Activated naive CD8-positive, alpha-beta T cell treated with anti-CD3 and anti-CD28 coated beads, Interleukin-2, amount 50 U/mL, for 24 hours (primary cell): ENCODE measurements around the gene CDC42BPB.
A peak's percentile ranks its signal among the peaks of the same experiment; 100 is the strongest.

Source experiments
- ATAC-seq: fragments of 150-1000 bp; cut with Tn5 transposase; one replicate; pipeline ENCODE4 v1.10.0; 2021
- DNase-seq: peaks from one replicate; pipeline ENCODE4 v3.0.0; 2021
- H3K27ac Mint-ChIP-seq: one replicate; pipeline ENCODE4 v1.8.0; 2021; ENCODE audit warnings: mild to moderate bottlenecking, mixed read lengths
- H3K27me3 Mint-ChIP-seq: one replicate; pipeline ENCODE4 v1.8.0; 2021; ENCODE audit warnings: mixed read lengths
- H3K36me3 Mint-ChIP-seq: one replicate; pipeline ENCODE4 v1.8.0; 2021; ENCODE audit warnings: low read depth, mixed read lengths
- H3K4me1 Mint-ChIP-seq: one replicate; pipeline ENCODE4 v1.8.0; 2021; ENCODE audit warnings: mixed read lengths
- H3K4me3 Mint-ChIP-seq: one replicate; pipeline ENCODE4 v1.8.0; 2021; ENCODE audit warnings: mild to moderate bottlenecking, moderate library complexity, mixed read lengths
- H3K9me3 Mint-ChIP-seq: one replicate; pipeline ENCODE4 v1.8.0; 2021; ENCODE audit warnings: mixed read lengths

The CDC42BPB gene

DNA sequence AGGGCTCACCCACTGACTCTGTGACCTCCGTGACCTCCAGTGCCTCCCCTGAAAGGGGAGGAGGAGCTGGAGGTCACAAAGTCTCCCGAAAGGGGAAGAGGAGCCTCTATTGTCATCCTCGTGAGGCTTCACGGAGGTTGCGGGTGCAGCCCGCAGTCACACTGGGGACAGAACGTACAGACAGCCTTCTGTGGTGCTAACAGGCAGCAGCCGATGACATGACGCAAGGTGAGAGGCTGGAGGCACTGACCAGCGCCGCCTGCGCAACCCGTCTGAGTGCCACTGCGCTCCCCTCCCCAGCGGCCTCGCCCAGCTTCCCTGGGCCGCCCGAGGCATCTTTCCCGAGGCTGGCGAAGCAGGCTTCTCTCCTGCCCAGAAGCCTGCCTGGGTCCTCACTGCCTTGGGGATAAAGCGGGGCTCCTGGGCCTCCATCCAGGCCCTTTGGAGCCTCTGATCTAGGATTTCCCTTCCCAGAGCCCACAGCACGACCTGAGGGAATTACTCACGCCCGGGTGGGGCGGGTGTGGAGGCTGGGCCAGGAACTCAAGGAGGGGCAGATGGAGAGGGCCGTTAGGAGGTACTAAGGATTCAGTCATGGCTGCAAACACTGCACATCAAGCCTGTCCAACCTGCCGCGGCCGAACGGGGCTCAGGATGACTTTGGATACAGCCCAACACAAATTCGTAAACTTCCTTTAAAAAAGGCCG, 14.3 kb upstream of the CDC42BPB start:
- peaks cover 7% of the 10 kb centered on the region for H3K27me3 Mint-ChIP-seq
- no peaks in the 10 kb centered on the region for H3K4me1 Mint-ChIP-seq
- no peak overlapping the region for H3K27ac Mint-ChIP-seq
- no peak overlapping the region for H3K4me3 Mint-ChIP-seq
- ATAC-seq (no peak), DNase-seq (no peak)
- no peaks in the 10 kb centered on the region for H3K36me3 Mint-ChIP-seq
- no peaks in the 10 kb centered on the region for H3K9me3 Mint-ChIP-seq

DNA sequence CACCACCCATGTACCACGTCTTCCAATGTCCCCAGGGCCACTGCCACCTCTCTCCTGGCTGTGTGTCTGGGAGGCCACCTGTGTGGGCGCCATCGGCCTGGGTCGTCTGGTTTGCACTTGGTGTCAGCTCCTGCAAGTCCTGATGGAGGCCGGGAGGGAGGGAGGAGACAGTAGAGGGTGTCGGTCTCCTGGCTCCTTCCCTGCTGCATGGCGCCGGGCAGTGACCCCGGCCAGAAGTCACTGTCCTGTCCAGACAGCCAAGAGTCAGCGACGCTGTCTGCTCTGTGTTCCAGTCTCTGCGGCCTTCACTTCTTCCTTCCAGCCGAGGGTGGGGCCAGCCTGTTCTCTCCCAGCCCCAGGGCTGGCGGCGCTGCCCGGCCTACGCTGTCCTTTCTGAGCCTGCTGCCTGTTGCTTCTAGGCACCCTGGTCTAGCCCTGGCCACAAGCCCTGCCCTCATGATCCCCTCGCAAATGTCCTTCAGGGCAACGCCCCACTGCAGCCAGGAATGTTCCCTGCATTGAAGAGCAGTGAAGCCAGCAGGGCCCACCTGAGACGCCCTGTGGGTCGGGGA, 13.7 kb upstream of the CDC42BPB start:
- DNase-seq (no peak), ATAC-seq (no peak)
- no peak overlapping the region for H3K27ac Mint-ChIP-seq
- no peaks in the 10 kb centered on the region for H3K9me3 Mint-ChIP-seq
- no peak overlapping the region for H3K4me3 Mint-ChIP-seq
- H3K27me3 Mint-ChIP-seq: peaks cover 7% of the 10 kb centered on the region
- no peaks in the 10 kb centered on the region for H3K4me1 Mint-ChIP-seq
- H3K36me3 Mint-ChIP-seq: no peaks in the 10 kb centered on the region

DNA sequence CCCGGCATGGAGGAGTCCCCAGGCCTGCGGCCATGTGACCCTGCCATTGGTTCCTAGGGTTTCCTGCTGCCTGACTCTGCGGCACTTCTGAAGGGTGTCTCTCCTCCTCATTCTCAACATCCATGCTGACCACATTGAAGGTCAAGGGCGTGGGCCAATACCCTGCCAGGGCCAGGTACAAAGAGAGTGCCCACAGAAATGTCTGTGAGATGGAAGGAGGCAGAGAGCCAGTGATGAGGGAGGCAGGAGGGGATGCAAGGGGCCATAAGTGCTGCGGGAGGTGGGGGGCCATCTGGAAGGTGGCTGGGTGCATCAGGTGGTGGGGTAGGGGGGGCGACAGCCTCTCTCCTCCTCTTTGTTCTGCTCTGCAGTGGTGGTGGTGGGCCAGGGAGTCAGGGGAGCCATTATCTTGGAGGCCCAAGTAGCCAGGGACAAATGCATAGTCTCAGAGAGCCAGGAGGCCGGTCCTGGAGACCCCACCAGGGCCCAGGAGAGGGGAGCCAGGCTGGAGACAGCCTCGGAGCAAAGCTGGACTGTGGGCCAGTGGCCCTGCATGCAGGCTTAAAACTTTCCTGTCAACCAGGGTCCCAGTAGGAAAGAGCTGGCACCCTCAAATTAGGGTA, 13.0 kb upstream of the CDC42BPB start:
- Mint-ChIP-seq H3K36me3 (no peaks in the 10 kb centered on the region), H3K4me1 (no peaks in the 10 kb centered on the region), H3K27ac (no peak overlapping the region), H3K4me3 (no peak overlapping the region), H3K9me3 (no peaks in the 10 kb centered on the region), H3K27me3 (peaks cover 7% of the 10 kb centered on the region)
- ATAC-seq: no peak
- no peak for DNase-seq

DNA sequence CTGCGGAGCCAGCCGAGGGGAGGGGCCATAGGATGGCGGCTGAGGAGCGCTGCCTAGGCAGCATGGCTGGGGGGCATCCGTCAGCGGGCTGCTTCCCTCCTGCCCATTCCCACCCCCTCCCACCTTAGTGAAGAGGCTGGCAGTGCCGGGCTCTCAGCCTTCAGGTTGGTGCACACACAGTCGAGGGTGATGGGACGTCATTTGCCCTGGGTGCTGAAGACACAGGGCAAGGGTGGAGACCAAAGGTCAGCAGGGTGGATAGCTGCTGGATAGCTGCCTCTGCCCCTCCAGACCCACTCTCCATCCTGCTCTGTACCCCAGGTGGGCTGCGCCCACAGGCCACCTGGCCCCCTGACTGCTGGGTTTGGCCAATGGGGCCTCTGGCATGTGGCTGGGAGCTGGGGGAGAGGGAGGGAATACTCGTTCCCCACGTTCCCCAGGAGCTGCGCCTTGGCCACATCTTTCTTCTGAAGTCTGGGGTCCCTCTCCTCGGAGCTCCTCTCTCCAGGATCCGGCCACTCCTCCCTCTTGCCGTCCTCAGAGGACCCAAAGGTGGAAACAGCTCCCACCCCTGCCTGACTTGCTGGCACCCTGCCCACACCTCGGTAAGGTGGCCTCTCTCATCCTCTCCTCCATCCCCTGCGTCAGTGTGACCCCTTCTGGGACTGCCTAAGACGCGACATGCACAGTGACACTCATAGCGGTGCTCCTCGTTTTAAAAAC, 11.2 kb upstream of the CDC42BPB start:
- H3K4me1 Mint-ChIP-seq: no peaks in the 10 kb centered on the region
- H3K36me3 Mint-ChIP-seq: no peaks in the 10 kb centered on the region
- H3K9me3 Mint-ChIP-seq: no peaks in the 10 kb centered on the region
- DNase-seq (no peak), ATAC-seq (no peak)
- no peak overlapping the region for H3K27ac Mint-ChIP-seq
- no peak overlapping the region for H3K4me3 Mint-ChIP-seq
- peaks cover 8% of the 10 kb centered on the region for H3K27me3 Mint-ChIP-seq

DNA sequence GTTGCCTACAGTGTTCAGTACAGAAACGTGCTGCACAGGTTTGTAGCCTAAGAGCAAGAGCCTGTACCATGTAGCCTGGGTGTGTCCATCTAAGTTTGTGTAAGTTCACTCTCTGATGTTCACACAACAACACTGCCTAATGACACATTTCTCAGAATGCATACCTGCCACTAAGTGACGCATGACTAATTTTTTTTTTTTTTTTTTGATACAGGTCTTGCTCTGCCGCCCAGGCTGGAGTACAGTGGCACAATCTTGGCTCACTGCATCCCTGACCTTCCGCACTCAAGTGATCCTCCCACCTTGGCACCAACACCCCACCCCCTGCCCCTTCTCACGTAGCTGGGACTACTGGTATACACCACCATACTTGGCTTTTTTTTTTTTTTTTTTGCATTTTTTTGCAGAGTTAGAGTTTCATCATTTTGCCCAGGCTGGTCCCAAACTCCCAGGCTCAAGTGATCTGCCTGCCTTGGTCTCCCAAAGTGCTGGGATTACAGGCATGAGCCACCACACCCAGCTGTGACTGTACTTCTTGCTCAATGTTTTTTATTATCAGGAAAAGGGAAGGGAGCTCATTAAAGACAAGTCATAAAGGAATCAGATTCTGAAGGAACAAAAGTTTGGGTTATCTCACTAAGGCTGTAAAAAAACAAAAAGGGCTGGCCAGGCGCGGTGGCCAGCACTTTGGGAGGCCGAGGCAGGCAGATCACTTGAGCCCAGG, 10.0 kb upstream of the CDC42BPB start:
- Mint-ChIP-seq H3K27me3 (peaks cover 9% of the 10 kb centered on the region), H3K27ac (no peak overlapping the region), H3K9me3 (no peaks in the 10 kb centered on the region), H3K4me3 (no peak overlapping the region), H3K36me3 (no peaks in the 10 kb centered on the region), H3K4me1 (no peaks in the 10 kb centered on the region)
- no peak for ATAC-seq
- no peak for DNase-seq

DNA sequence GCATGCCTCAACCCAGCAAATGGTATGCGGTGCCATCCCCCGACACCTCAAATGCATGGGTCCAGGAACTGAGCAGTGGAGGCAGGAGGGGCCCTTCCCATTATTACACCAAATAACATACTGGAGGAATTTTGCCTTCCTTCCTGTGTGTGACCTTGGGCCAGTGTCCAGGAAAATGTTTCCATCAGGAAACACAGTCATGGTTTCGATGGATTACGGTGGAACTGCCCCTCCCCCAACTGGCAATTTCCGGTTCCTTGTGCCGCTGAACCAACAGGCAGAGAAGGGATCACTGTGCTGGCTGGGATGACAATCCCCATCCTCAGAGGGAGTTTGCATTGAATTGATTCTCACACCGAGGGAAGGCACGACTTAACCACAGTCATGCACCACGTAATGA, 9.1 kb upstream of the CDC42BPB start:
- no peaks in the 10 kb centered on the region for H3K9me3 Mint-ChIP-seq

DNA sequence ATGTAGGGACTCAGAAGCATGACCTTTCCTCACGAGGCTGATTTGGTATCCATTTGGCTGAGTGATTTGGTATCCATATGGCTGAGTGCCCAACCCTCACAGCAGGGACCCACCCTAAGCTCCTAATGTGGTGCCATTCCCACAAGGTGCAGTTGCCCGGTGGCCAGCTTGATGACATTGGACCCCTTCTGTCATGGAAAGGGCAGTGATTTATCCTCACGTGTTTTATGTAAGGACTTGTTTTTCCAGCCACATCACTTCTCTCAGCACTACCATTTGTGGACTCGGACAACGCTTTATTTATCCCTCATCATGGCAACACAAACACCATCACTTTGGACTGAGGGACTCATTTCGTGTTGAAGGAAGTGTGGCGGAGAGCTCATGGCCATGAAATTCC, 8.5 kb upstream of the CDC42BPB start:
- no peaks in the 10 kb centered on the region for H3K9me3 Mint-ChIP-seq
- no peaks in the 10 kb centered on the region for H3K36me3 Mint-ChIP-seq
- H3K4me3 Mint-ChIP-seq: no peak overlapping the region
- no peak for ATAC-seq
- no peak overlapping the region for H3K27ac Mint-ChIP-seq
- no peaks in the 10 kb centered on the region for H3K4me1 Mint-ChIP-seq
- peaks cover 12% of the 10 kb centered on the region for H3K27me3 Mint-ChIP-seq
- no peak for DNase-seq

More for the DNA sequence above, 9.1 kb upstream of the CDC42BPB start:
- ATAC-seq (no peak), DNase-seq (no peak)
- H3K27ac Mint-ChIP-seq: no peak overlapping the region
- no peaks in the 10 kb centered on the region for H3K36me3 Mint-ChIP-seq
- peaks cover 12% of the 10 kb centered on the region for H3K27me3 Mint-ChIP-seq
- H3K4me1 Mint-ChIP-seq: no peaks in the 10 kb centered on the region
- H3K4me3 Mint-ChIP-seq: no peak overlapping the region

DNA sequence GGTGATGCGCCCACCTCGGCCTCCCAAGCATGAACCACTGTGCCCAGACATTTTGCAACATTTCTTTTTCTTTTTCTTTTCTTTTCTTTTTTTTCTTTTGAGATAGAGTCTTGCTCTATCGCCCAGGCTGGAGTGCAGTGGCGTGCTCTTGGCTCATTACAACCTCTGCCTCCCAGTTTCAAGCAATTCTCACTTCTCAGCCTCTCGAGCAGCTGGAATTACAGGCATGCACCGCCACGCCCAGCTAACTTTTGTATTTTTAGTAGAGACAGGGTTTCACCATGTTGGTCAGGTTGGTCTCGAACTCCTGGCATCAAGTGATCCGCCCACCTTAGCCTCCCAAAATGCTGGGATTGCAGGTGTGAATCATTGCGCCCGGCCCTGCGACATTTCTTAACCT, 7.6 kb upstream of the CDC42BPB start:
- H3K4me1 Mint-ChIP-seq: no peaks in the 10 kb centered on the region

DNA sequence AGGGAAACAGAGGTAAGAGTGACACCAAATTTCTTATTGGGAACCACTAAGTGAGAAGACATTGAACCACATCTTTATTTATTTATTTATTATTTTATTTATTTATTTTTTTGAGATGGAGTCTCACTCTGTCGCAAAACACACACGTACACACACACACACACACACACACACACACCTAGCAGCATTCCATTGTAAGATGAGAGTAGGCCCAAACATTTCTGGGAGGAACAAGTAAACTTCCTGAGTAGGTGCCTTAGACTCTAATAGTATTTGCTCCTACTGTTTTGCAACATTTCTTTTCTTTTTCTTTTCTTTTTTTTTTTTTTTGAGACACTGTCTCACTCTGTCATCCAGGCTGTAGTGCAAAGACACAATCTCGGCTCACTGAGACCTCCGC, 7.1 kb upstream of the CDC42BPB start:
- Mint-ChIP-seq H3K9me3 (no peaks in the 10 kb centered on the region), H3K4me1 (no peaks in the 10 kb centered on the region), H3K27me3 (peaks cover 18% of the 10 kb centered on the region), H3K27ac (no peak overlapping the region), H3K36me3 (no peaks in the 10 kb centered on the region), H3K4me3 (no peak overlapping the region)
- ATAC-seq (no peak), DNase-seq (no peak)

More for the DNA sequence above, 7.6 kb upstream of the CDC42BPB start:
- ATAC-seq: no peak
- H3K4me3 Mint-ChIP-seq: no peak overlapping the region
- H3K9me3 Mint-ChIP-seq: no peaks in the 10 kb centered on the region
- DNase-seq: no peak
- H3K27me3 Mint-ChIP-seq: peaks cover 15% of the 10 kb centered on the region
- no peaks in the 10 kb centered on the region for H3K36me3 Mint-ChIP-seq
- H3K27ac Mint-ChIP-seq: no peak overlapping the region

DNA sequence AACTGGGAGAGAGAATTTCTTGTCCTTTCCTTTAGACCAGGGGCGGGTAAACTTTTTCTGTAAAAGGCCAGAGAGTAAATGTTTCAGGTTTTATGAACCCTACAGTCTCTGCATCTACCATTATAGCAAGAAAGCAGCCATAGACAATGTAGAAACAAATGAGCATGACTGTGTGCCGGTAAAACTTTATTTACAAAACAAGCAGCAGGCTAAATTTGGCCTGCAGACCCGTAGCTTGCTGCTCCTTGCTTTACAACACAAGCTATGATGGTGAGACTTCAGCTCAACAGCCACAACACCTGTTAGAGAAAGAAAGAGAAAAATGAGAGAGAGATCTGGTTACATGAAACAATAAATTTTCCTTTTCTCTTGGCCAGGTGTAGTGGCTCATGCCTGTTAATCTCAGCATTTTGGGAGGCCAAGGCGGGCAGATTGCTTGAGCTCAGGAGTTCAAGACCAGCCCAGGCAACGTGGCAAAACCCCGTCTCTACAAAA, 4.2 kb upstream of the CDC42BPB start:
- H3K4me3 Mint-ChIP-seq: no peak overlapping the region
- no peak overlapping the region for H3K27ac Mint-ChIP-seq
- DNase-seq (no peak), ATAC-seq (no peak)
- H3K27me3 Mint-ChIP-seq: peaks cover 29% of the 10 kb centered on the region
- no peaks in the 10 kb centered on the region for H3K36me3 Mint-ChIP-seq
- no peaks in the 10 kb centered on the region for H3K9me3 Mint-ChIP-seq
- H3K4me1 Mint-ChIP-seq: peaks cover 5% of the 10 kb centered on the region

DNA sequence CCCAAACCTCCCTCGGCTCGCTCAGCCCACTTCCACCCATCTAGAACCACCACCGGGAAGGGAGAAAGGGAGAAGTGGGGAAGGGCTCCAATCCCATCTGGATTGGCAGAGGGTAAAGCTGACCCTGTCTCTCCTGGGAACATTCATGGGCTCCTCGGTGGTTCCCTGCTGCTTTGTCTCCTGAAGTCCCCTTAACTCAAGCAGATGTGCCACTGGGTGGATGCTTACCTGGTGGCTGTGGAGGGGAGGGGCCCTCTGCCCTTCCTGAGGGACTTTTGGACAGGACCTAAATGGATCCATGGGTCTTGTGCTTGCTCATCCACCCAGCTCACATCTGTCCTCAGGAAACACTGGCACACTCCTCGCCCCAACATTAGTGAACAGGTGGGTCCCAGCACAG, 2.2 kb upstream of the CDC42BPB start:
- ATAC-seq (no peak), DNase-seq (no peak)
- Mint-ChIP-seq H3K27me3 (peaks cover 41% of the 10 kb centered on the region), H3K36me3 (no peaks in the 10 kb centered on the region), H3K27ac (no peak overlapping the region), H3K4me3 (no peak overlapping the region), H3K4me1 (peaks cover 13% of the 10 kb centered on the region), H3K9me3 (no peaks in the 10 kb centered on the region)

DNA sequence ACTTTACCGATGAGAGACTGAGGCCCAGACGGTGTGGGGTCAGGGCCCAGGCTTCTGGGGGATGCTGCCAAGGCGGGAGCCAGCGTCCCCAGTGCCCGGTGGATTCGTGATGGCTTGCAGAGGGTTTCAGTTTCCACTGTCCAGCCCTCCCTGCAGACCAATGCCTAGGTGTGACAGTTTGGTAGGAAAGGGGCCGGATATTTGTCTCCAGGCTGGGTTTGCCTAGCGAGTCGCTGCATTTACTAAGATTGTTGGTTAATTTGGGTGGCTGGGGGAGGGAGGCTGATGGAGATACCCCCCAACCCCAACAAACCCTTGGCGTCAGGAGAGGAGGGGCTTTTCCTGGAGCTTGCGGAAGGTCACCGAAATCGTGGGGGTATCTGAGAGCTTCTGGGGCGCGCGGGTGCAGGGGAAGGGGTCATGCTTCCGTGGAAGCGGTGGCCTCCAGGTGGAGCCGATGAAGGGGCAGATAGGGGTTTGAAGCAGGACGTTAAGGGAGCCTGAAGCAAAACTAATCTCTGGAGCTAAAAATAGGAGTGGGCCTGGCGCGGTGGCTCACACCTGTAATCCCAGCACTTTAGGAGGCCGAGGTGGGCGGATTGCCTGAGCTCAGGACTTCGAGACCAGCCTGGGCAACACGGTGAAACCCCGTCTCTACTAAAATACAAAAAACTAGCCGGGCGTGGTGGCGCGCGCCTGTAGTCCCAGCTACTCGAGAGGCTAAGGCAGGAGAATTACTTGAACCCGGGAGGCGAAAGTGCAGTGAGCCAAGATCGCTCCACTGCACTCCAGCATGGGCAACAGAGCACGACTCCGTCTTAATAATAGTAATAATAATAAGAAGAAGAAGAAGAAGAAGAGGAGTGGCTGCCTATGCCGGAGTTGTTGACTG, 1.1 kb upstream of the CDC42BPB start:
- peaks cover 36% of the 10 kb centered on the region for H3K27me3 Mint-ChIP-seq
- H3K4me3 Mint-ChIP-seq: peak overlapping the region; percentile 40
- H3K4me1 Mint-ChIP-seq: peaks cover 13% of the 10 kb centered on the region
- H3K9me3 Mint-ChIP-seq: no peaks in the 10 kb centered on the region
- peak; percentile 5 for ATAC-seq
- DNase-seq: no peak
- H3K36me3 Mint-ChIP-seq: no peaks in the 10 kb centered on the region
- H3K27ac Mint-ChIP-seq: no peak overlapping the region

DNA sequence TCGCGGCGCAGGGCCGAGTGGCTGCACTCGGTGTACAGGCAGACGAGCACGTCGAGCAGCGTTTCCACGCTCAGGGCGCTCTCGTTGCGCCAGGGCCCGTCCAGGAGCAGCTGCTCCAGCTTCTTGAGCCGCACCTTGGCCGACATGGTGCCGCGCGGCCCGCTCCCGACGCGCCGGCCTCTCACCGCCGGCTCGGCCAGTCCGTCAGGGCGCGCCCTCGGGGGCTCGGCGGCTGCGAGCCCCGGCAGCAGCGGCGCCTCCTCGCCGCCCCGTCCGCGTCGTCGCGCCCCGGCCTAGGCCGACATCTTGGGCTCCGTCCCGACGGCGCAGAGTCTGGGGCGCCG, 349 bp downstream of the CDC42BPB start:
- Mint-ChIP-seq H3K4me3 (no peak overlapping the region), H3K4me1 (peaks cover 13% of the 10 kb centered on the region), H3K36me3 (no peaks in the 10 kb centered on the region), H3K27ac (no peak overlapping the region), H3K27me3 (peaks cover 31% of the 10 kb centered on the region), H3K9me3 (no peaks in the 10 kb centered on the region)
- DNase-seq: no peak
- ATAC-seq: peak; percentile 5
